HG03066 (cell line): ENCODE data around the gene NT5C1A.

Source experiments
- ATAC-seq: cut with Tn5 transposase; IDR thresholded peaks from one replicate; pipeline ENCODE4 v1.9.1; 2021; ENCODE audit warnings: low read depth; ENCODE audit not compliant: unreplicated experiment

The NT5C1A gene

GRCh38 chr1:39639305-39640130 lies 32.4 kb downstream of the NT5C1A start, which contains the start of gene HEYL:
Gene HEYL (minus strand): TSS chr1:39639643. CDS start chr1:39639625, 18 bp downstream.
- no peak for ATAC-seq

GRCh38 chr1:39638965-39639304 lies 33.0 kb downstream of the NT5C1A start:
- no peak for ATAC-seq

GRCh38 chr1:39637361-39637760 lies 34.5 kb downstream of the NT5C1A start:
- no peak for ATAC-seq

- no peak for ATAC-seq
Measured at GRCh38 chr1:39635871-39636210, 36.1 kb downstream of the NT5C1A start.

GRCh38 chr1:39635205-39635870 lies 36.6 kb downstream of the NT5C1A start:
- ATAC-seq, result no peak

GRCh38 chr1:39633422-39633821 lies 38.5 kb downstream of the NT5C1A start:
- ATAC-seq, result no peak

GRCh38 chr1:39632682-39633417 lies 39.1 kb downstream of the NT5C1A start:
- ATAC-seq, result no peak

- ATAC-seq, result no peak
Measured at GRCh38 chr1:39632323-39632681, 39.6 kb downstream of the NT5C1A start.

- no peak for ATAC-seq
Measured at GRCh38 chr1:39631361-39632322, 40.3 kb downstream of the NT5C1A start.

- ATAC-seq, result no peak
Measured at GRCh38 chr1:39628807-39629350, 43.0 kb downstream of the NT5C1A start.

GRCh38 chr1:39626646-39627045 lies 45.3 kb downstream of the NT5C1A start:
- no peak for ATAC-seq

GRCh38 chr1:39625462-39626273 lies 46.2 kb downstream of the NT5C1A start:
- no peak for ATAC-seq

- ATAC-seq, result no peak
Measured at GRCh38 chr1:39625009-39625408, 46.9 kb downstream of the NT5C1A start.

GRCh38 chr1:39623053-39623452 lies 48.9 kb downstream of the NT5C1A start:
- ATAC-seq, result no peak

- ATAC-seq, result no peak
Measured at GRCh38 chr1:39622427-39622826, 49.5 kb downstream of the NT5C1A start.

- no peak for ATAC-seq
Measured at GRCh38 chr1:39620659-39621165, 51.2 kb downstream of the NT5C1A start.

- no peak for ATAC-seq
Measured at GRCh38 chr1:39617488-39618049, 54.3 kb downstream of the NT5C1A start.

GRCh38 chr1:39615086-39615673 lies 56.7 kb downstream of the NT5C1A start:
- ATAC-seq, result no peak
